Lower lobe of right lung (tissue), 2 donors: ENCODE data around the gene TPH2. TPM values are rescaled to one million over a fixed set of nuclear protein-coding genes. Genes with fewer than 3 reads are reported as not detected.

ENCODE experiments used
- ATAC-seq, 2 donors: fragments of 200-7000 bp; cut with Tn5 transposase; one replicate each; pipeline ENCODE4 v1.9.1; 2020 to 2022; ENCODE audit warnings: mild to moderate bottlenecking in 2 of 2, moderate library complexity in 2 of 2
- DNase-seq: peaks from one replicate; pipeline ENCODE4 v3.0.0-alpha.2; 2020
- H3K27ac ChIP-seq: fragments of 200-600 bp; one replicate; pipeline ENCODE4 v1.8.0; 2022
- H3K27me3 ChIP-seq: fragments of 200-600 bp; one replicate; pipeline ENCODE4 v1.8.0; 2022; ENCODE audit warnings: low read depth
- H3K36me3 ChIP-seq: fragments of 200-600 bp; one replicate; pipeline ENCODE4 v1.8.0; 2022; ENCODE audit warnings: mild to moderate bottlenecking
- H3K4me1 ChIP-seq: fragments of 200-600 bp; one replicate; pipeline ENCODE4 v1.8.0; 2022
- H3K4me3 ChIP-seq: fragments of 200-600 bp; one replicate; pipeline ENCODE4 v1.8.0; 2022; ENCODE audit warnings: mild to moderate bottlenecking
- H3K9me3 ChIP-seq: fragments of 200-600 bp; one replicate; pipeline ENCODE4 v1.8.0; 2022
- intact Hi-C: fragments of 100-400 bp; cut with DNase I; formaldehyde crosslinking; loops from one replicate; pipeline ENCODE4 v1.11.0; 2022
- total RNA-seq: library from RNA; stranded (reverse); fragmentation: NEBNext Ultra II Directional; extraction: Animal tissue kit (Norgen Biotek cat#: 25700); gene quantifications from one replicate; pipeline ENCODE4 v1.2.1, GENCODE V29; 2021
- TF ChIP-seq, protein P1 (sequence below): fragments of 200-600 bp; IDR thresholded peaks from one replicate; pipeline ENCODE4 v1.8.0; 2022; ENCODE audit warnings: antibody characterized with exemption, mild to moderate bottlenecking
- donor health status: DM: no; HTN: yes; CAD: no; lungs with severe emphysema.

TPH2 gene
- total RNA-seq, 1 donor from 2014 or later = not detected

GRCh38 chr12:71999795-72000194 lies 61.1 kb downstream of the TPH2 start:
- H3K27ac ChIP-seq = no peak overlapping the region
- H3K4me1 ChIP-seq = no peaks in the 10 kb centered on the region
- ATAC-seq = no peak
- intact Hi-C loops = no loop called here
- no peaks in the 10 kb centered on the region for H3K36me3 ChIP-seq
- TF ChIP-seq, protein P1, sequence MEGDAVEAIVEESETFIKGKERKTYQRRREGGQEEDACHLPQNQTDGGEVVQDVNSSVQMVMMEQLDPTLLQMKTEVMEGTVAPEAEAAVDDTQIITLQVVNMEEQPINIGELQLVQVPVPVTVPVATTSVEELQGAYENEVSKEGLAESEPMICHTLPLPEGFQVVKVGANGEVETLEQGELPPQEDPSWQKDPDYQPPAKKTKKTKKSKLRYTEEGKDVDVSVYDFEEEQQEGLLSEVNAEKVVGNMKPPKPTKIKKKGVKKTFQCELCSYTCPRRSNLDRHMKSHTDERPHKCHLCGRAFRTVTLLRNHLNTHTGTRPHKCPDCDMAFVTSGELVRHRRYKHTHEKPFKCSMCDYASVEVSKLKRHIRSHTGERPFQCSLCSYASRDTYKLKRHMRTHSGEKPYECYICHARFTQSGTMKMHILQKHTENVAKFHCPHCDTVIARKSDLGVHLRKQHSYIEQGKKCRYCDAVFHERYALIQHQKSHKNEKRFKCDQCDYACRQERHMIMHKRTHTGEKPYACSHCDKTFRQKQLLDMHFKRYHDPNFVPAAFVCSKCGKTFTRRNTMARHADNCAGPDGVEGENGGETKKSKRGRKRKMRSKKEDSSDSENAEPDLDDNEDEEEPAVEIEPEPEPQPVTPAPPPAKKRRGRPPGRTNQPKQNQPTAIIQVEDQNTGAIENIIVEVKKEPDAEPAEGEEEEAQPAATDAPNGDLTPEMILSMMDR = no peak
- H3K9me3 ChIP-seq = no peaks in the 10 kb centered on the region
- H3K4me3 ChIP-seq = no peak overlapping the region
- DNase-seq = no peak
- H3K27me3 ChIP-seq = no peaks in the 10 kb centered on the region

DNA sequence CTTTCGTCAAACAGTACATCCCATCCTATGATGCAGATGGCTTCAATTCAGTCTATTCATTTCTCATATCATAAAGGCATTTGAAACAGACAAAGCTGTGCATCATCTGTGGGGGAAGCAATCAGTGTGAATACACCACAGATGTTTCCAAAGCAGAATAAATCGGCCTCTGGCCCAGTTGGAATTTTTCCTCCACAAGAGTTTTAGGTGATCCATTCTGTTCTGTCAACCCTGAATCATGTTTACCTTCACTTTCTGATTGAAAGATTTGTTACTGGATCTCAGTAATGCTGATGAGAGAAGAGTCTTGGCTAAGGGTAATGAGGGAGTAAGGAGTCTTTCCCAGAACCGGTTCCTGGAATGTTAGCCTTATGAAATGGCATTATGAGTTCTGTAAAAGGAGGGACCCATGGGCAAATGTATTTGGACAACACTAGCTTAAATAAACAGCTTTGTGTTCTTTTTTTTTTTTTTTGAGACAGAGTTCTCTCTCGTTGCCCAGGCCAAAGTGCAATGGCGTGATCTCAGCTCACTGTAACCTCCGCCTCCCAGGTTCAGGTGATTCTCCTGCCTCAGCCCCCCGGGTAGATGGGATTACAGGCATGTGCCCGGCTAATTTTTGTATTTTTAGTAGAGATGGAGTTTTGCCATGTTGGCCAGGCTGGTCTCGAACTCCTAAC lies 62.5 kb downstream of the TPH2 start:
- Histone ChIP-seq H3K9me3 (no peaks in the 10 kb centered on the region), H3K4me1 (no peaks in the 10 kb centered on the region), H3K27ac (no peak overlapping the region), H3K36me3 (no peaks in the 10 kb centered on the region), H3K27me3 (no peaks in the 10 kb centered on the region), H3K4me3 (no peak overlapping the region)
- TF ChIP-seq, protein P1 = no peak
- intact Hi-C loops = no loop called here
- ATAC-seq (no peak), DNase-seq (no peak)

DNA sequence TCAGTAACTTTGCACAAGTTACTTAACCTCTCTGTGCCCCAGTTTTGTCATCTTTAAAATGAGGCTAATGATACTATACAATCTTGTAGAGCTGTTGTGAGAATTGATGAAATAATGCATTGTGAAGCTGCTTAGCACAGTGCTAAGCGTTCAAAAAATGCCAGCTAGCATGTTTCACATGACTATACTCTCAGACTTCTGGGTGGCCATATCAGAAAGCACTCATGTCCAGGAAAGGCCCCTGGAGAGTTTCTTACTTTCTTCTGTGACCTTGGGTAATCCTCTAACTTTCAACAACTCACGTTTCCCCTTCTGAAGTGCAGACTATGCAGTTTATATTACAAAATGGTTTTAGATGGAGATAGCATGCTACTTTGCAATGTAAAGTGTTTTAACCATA lies 68.1 kb downstream of the TPH2 start:
- Histone ChIP-seq H3K4me3 (no peak overlapping the region), H3K4me1 (no peaks in the 10 kb centered on the region), H3K27ac (no peak overlapping the region), H3K9me3 (no peaks in the 10 kb centered on the region), H3K36me3 (no peaks in the 10 kb centered on the region), H3K27me3 (no peaks in the 10 kb centered on the region)
- ATAC-seq (no peak), DNase-seq (no peak)
- intact Hi-C loops = no loop called here
- TF ChIP-seq, protein P1 = no peak

GRCh38 chr12:72010356-72010755 lies 71.7 kb downstream of the TPH2 start:
- ATAC-seq (no peak), DNase-seq (no peak)
- H3K4me1 ChIP-seq = no peaks in the 10 kb centered on the region
- intact Hi-C loops = no loop called here
- H3K9me3 ChIP-seq = no peaks in the 10 kb centered on the region
- no peak overlapping the region for H3K4me3 ChIP-seq
- TF ChIP-seq, protein P1 = no peak
- no peak overlapping the region for H3K27ac ChIP-seq
- no peaks in the 10 kb centered on the region for H3K36me3 ChIP-seq
- no peaks in the 10 kb centered on the region for H3K27me3 ChIP-seq

DNA sequence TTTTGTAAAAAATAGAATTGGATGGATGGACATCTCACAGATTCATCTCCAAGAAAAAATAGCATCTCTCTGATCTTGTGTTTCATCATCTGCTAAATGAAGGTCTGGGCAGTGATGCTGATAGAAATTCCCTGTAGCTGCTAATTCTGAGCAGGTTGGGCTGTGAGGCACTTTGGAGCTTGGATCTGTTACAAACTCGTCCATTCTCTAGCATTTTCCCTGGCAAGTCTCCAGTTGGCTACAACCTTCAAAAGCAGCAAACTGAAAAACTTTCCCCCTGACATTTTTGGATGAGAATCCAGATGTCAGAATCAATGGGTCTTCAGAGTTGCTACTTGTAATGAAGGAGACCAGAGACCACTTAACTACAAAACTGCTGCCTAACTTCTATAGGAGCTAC lies 72.7 kb downstream of the TPH2 start:
- no peaks in the 10 kb centered on the region for H3K27me3 ChIP-seq
- H3K27ac ChIP-seq = no peak overlapping the region
- H3K4me1 ChIP-seq = no peaks in the 10 kb centered on the region
- DNase-seq (no peak), ATAC-seq (no peak)
- H3K4me3 ChIP-seq = no peak overlapping the region
- H3K9me3 ChIP-seq = no peaks in the 10 kb centered on the region
- intact Hi-C loops = no loop called here
- TF ChIP-seq, protein P1 = no peak
- H3K36me3 ChIP-seq = no peaks in the 10 kb centered on the region
